ENCODE results near the gene EDAR.

Gene EDAR

GRCh38 chr2:108965540-108966289, 23.3 kb downstream of the EDAR start:
- peak; percentile 51 for DNase-seq

GRCh38 chr2:108963057-108963456, 26.0 kb downstream of the EDAR start:
- no peak for DNase-seq

DNA sequence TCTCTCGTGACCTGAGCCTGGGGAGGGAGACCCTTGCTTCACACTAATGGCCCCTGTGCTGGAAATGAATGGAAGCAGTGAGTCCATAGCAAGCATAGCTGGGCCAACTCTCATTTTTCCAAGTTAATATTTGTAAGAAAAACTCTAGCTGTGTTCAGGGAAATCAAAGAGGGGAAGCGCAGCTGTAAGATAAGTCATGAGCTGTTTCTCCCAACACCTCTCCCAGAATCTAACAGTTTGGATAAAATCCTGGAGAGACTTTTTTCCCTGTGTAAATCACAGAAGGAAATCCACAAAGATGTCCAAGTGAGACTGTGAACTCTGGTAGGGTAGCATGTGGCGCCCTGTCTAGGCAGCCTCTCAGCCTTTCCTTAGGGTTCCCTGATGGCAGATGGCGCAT, 27.2 kb downstream of the EDAR start:
- DNase-seq: no peak

DNA sequence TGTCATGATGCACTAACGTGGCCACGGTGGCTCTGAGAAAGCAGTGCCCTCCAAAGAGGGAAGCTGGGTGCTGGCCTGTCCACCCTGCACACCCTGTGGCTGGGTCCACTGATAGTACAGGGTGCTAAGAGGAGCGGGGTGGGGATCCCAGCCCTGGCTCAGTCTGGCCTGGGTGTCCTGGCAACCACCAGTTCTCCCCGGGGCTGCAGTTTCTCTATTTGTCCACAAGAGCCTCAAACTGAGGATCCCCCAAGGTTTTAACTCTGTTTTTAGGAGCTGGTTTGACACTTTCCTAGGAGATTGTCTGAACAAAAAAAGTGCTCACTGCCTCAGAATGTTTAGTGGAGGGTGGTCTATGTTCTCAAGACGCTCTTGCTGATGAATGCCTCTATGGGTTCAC, 29.0 kb downstream of the EDAR start:
- DNase-seq: no peak

DNA sequence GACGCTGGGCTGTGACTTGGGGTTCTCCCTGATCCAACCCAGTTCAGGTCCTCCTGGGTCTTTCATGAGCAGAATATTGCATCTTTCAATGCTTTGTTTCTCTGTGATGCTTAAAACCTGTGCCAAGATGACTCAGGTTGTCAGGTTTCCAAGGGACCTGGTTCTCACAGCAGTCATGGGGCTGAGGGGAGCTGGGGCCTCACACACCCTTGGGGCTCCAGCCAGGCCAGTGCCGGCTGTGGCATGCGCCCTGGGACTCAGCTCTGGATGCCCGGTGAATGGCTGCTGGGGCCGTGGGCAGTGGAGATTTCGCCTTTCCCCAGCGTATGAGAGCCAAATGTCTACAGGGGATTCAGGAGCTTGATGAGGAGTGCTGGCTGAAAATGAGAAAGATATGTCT, 29.6 kb downstream of the EDAR start:
- DNase-seq: no peak

- no peak for DNase-seq
Observed at GRCh38 chr2:108958632-108959341, 30.2 kb downstream of the EDAR start.

DNA sequence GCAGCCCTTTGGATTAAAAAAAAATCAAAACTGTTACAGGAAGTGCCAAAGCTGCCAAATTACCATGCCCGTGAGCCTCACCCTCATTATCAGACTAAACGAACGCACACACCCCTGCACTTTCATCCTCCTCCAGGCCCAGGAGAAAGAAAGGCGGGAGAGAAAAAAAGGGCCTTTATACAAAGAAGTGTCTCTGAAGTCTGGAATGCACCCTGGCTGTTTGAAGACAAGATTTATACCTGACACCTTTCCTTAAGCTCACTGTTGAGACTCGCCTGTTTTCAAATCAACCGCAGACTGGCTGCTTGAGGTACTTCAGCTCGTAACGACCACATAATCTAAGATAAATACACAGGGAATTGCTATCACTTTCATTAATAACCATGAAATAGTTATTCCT, 31.0 kb downstream of the EDAR start:
- no peak for DNase-seq

GRCh38 chr2:108956375-108956774, 32.6 kb downstream of the EDAR start:
- DNase-seq: no peak

- DNase-seq: no peak
Observed at GRCh38 chr2:108950369-108951135, 38.5 kb downstream of the EDAR start.

- no peak for DNase-seq
Observed at GRCh38 chr2:108949316-108950239, 39.4 kb downstream of the EDAR start.

DNA sequence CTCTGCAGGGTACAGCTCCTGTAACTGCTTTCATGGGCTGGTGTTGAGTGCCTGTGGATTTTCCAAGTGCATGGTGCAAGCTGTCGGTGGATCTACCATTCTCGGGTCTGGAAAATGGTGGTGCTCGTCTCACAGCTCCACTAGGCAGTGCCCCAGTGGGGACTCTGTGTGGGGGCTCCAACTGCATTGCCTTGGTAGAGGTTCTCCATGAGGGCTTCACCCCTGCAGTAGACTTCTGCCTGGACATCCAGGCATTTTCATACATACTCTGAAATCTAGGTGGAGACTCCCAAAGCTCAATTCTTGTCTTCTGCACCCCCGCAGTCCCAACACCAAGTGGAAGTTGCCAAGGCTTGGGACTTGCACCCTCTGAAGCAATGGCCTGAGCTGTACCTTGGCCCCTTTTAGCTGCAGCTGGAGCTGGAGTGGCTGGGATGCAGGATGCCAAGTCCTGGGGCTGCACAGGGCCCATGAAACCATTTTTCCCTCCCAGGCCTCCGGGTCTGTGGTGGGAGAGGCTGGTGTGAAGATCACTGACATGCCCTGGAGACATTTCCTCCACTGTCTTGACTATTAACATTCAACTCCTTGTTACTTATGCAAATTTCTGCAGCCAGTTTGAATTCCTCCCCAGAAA, 41.6 kb downstream of the EDAR start:
- DNase-seq: no peak

DNA sequence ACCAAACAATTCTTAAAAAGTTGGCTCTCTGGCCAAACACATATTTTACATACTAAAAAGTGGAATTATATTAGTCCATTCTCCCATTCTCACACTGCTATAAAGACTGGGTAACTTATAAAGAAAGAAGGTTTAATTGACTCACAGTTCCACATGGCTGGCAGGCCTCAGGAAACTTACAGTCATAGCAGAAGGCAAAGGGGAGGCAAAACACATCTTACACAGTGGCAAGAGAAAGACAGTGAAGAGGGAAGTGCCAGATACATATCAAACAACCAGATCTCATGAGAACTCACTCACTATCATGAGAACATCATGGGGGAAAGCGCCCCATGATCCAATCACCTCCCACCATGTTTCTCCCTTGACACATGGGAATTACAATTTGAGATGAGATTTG, 42.6 kb downstream of the EDAR start:
- DNase-seq: no peak

GRCh38 chr2:108945969-108946368, 43.1 kb downstream of the EDAR start:
- DNase-seq: no peak

GRCh38 chr2:108944601-108945331, 44.3 kb downstream of the EDAR start:
- no peak for DNase-seq

DNA sequence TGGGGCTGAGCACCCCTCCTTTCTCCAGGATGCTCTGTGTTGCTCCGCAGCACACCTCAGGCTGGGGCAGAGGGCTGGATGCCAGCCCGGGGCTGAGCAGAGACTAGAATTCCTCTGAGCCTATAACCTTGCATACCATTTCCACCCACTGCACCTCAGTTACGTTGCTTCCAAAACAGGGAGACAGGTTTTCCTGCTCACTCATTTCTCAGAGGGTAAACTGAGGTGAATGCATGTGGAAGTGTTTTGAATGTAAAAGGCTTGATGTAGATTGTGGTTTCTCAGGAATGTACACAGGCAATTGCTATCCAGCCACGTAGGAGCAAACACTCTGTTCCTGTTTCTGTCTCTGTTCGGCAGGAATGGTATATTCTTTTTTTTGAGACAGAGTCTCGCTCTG, 45.3 kb downstream of the EDAR start:
- DNase-seq: no peak

GRCh38 chr2:108942888-108943287, 46.1 kb downstream of the EDAR start:
- no peak for DNase-seq

- no peak for DNase-seq
Observed at GRCh38 chr2:108942231-108942825, 46.7 kb downstream of the EDAR start.

- no peak for DNase-seq
Observed at GRCh38 chr2:108941767-108942166, 47.3 kb downstream of the EDAR start.

DNA sequence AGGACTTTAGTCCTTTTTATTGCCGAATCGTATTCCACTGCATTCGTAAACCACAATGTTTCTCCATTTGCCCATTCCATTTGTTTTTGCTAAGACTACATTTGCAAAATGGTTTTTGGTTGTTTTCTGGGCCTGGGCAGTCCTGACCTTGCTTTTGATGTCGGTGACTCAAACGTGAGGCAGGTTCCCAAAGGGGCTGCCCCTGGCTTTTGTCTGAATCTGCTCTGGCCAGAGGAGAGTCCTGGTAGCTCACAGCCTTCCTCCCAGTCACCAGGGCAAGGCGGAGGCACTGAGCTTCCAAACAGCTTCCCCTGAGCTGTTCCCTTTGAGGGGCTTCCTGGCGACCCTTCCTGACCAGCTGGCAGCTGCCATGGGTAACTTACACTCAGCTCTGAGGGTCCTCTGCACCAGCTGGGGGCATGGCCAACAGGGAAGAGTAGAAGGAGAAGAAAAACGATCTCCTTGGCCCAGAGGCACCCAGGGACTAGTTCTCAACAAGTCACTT, 47.8 kb downstream of the EDAR start:
- DNase-seq: no peak

- no peak for DNase-seq
Observed at GRCh38 chr2:108940156-108940555, 48.9 kb downstream of the EDAR start.
